Measurements from ENCODE around the gene PCNX1.

DNA sequence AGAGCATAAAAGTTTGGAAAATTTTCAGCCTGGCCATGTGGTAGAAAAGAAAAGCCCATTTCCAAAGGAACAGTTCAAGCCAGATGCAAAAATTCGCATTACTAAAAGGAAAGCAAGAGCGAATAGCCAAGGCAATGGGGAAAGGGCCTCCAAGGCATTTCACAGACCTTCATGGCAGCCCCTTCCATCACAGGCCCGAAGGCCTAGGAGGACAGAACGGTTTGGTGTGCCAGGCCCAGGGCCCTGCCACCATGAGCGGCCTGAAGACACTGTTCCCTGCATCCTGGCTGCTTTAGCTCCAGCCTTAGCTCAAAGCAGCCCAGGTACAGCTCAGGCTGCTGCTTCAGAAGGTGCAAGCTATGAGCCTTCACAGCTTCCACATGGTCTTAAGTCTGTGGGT is 243.5 kb downstream of the PCNX1 start:
- TF ChIP-seq, protein P1, sequence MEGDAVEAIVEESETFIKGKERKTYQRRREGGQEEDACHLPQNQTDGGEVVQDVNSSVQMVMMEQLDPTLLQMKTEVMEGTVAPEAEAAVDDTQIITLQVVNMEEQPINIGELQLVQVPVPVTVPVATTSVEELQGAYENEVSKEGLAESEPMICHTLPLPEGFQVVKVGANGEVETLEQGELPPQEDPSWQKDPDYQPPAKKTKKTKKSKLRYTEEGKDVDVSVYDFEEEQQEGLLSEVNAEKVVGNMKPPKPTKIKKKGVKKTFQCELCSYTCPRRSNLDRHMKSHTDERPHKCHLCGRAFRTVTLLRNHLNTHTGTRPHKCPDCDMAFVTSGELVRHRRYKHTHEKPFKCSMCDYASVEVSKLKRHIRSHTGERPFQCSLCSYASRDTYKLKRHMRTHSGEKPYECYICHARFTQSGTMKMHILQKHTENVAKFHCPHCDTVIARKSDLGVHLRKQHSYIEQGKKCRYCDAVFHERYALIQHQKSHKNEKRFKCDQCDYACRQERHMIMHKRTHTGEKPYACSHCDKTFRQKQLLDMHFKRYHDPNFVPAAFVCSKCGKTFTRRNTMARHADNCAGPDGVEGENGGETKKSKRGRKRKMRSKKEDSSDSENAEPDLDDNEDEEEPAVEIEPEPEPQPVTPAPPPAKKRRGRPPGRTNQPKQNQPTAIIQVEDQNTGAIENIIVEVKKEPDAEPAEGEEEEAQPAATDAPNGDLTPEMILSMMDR (IDR thresholded peaks at IDR 0.05): no peak
- TF ChIP-seq POLR2A (IDR thresholded peaks at IDR 0.05): no peak

All from adrenal gland (tissue), 5 donors.